ENCODE measurements around the gene ZIM2.

Gene ZIM2

DNA sequence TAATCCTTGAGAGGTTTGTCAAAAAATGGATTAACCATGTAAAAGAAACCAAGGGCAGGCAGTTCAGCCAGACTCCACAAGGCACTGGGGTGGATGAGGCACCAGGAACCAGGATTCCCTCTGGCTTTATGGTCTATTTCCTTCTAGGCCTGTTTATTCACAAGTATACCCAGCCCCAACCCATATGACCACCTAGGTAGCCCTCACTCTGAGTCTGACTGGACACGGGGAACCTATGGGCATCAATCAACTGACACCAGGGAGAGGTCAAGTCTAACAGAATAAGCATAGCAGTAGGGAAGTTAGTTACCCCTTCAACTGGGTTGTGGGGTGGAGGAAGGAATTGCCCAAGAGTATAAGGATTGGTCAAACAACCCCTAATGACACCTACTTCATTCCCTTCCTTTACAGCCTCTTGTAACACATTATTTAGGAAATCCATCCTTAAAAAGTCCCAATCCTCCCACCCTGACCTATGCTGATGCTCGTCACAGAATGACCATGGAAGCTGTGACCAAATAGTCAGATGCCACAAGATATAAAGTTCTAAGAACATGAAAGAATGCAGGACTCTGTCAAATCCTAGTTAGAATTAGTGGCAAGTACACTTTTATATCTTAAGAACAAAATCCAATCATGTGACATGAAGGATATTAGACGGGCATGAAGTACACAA is 31.7 kb downstream of the ZIM2 start:
- no peak for DNase-seq (ENCODE audit: low read depth in 2 of 2)

DNA sequence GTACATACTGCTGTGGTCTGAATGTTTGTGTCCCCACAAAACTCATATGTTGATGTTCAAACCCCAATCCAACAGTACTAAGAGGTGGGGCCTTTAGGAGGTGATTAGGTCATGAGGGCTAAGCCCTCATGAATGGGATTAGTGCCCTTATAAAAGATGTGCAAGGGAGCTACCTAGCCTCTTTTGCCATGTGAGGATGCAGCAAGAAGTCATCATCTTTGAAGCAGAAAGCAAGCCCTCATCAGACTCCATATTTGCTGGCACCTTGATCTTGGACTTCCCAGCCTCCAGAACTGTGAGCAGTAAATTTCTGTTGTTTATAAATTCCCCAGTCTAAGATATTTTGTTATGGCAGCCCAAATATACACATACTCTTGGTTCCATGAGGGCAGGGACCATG is 33.9 kb downstream of the ZIM2 start:
- DNase-seq (ENCODE audit: low read depth in 2 of 2): no peak

DNA sequence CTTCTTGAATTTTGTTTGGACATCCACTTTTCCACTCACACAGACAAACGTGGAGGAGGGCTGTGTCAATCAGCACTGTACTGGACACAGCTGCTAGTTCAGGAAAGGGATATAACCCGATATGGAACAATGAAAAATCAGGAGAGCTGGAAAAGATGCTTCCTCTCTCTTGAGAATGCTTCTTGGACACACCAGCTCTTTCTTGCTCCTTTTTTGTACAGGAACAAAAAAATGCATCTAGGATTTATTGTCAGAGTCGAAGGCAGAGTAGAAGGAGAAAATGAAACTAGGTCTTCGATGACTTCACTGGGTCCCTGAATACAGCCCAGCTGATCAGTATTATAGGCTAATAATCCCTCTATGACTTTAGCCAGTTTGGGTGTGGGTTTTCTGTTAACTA is 62.2 kb downstream of the ZIM2 start:
- DNase-seq (ENCODE audit: low read depth in 2 of 2): no peak

DNA sequence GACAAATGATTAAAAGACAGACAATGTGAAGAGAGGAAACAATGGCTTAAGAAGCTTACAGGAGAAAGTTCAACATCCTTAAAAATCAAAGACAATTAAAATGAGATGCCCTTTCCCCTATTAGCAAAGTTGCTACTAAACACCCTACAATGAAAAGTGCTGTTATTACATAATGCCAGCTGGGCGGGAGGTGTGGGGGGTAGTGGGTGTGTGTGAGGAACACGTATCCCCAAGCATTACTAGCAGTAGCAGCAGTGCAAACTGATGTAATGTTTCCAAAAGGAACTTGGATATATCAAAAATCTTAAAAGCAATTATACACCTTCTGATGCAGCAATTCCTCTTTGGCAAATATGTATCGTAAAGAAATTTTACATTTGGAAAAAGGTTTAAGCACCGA is 70.9 kb downstream of the ZIM2 start:
- DNase-seq (ENCODE audit: low read depth in 2 of 2): no peak

DNA sequence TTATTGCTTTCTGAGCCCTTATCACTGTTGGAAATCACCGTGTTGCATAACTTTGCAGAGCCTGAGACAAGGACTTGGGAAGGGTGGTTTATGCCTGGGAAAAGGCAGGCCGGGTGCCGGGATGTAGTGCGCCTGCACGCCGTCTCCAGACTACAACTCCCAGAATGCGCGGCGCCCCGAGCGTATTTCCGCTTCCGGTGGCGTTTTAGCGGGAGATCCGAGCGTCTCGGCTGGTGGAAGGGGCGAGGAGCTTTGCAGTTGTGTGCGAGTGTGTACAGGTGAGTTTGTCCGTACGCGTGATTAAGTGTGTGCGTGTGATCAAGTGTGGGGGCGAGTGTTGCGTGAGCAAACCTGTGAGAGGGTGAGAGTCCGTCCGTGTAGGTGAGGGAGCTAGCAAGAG is 75.4 kb downstream of the ZIM2 start:
- DNase-seq (ENCODE audit: low read depth in 2 of 2): no peak

DNA sequence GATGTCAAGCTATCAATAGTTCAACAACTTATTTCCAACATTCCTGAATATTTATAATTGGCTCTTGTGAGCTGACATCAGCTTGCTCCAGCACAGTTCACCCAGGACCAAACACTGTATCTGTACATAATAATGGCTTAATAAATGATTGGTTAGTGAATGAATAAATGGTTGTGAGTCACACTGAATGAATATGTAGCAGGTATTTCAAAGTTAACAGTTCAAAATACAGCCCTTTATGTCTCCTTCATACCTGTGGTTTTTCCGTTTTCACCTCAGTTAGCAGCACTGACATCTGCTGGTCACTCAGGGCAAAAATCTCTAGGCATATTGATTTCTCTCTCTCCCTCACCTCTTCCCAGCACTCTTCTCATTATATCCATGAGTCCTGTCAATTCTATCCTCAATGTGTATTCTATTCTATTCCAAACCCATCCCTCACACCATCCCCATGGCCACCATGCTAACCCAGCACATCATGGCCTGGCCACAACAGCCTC is 76.3 kb downstream of the ZIM2 start:
- no peak for DNase-seq (ENCODE audit: low read depth in 2 of 2)

DNA sequence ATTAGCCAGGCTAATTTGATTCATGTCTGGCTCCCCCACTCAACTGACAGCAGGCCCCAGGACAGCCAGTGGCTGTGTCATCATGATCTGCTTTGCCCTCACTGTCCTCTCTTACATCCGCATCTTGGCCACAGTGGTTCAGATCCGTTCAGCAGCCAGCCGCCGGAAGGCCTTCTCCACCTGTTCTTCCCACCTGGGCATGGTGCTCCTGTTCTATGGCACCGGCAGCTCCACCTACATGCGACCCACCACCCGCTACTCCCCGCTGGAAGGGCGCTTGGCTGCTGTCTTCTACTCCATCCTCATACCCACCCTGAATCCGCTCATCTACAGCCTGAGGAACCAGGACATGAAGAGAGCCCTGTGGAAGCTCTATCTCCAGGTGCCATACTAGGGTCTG is 79.7 kb downstream of the ZIM2 start:
- no peak for DNase-seq (ENCODE audit: low read depth in 2 of 2)

GRCh38 chr19:56759531-56759930 is 81.0 kb downstream of the ZIM2 start:
- no peak for DNase-seq (ENCODE audit: low read depth in 2 of 2)

- DNase-seq (ENCODE audit: low read depth in 2 of 2): no peak
These were observed 89.4 kb downstream of the ZIM2 start for GRCh38 chr19:56751078-56751489.

- DNase-seq (ENCODE audit: low read depth in 2 of 2): no peak
These were observed 89.9 kb downstream of the ZIM2 start for GRCh38 chr19:56750658-56751057.

GRCh38 chr19:56748378-56748777 is 92.1 kb downstream of the ZIM2 start:
- no peak for DNase-seq (ENCODE audit: low read depth in 2 of 2)

- DNase-seq (ENCODE audit: low read depth in 2 of 2): no peak
These were observed 94.2 kb downstream of the ZIM2 start for GRCh38 chr19:56746367-56746766.

- DNase-seq (ENCODE audit: low read depth in 2 of 2): no peak
These were observed 100.0 kb downstream of the ZIM2 start for GRCh38 chr19:56740501-56740900.

GRCh38 chr19:56736571-56736970 is 104.0 kb downstream of the ZIM2 start:
- DNase-seq (ENCODE audit: low read depth in 2 of 2): no peak

GRCh38 chr19:56732976-56733375 is 107.5 kb downstream of the ZIM2 start:
- DNase-seq (ENCODE audit: low read depth in 2 of 2): no peak

- DNase-seq (ENCODE audit: low read depth in 2 of 2): no peak
These were observed 112.8 kb downstream of the ZIM2 start for GRCh38 chr19:56727677-56728076.

GRCh38 chr19:56725829-56726424 is 114.6 kb downstream of the ZIM2 start:
- DNase-seq (ENCODE audit: low read depth in 2 of 2): no peak

Data from stimulated activated CD4-positive, alpha-beta T cell treated with anti-CD3 and anti-CD28 coated beads, Interleukin-1b, Interleukin-23, amount 100 ng/mL, for 1 hour (primary cell).